ENCODE results near the gene LTA4H. TPM values are rescaled to one million over a fixed set of nuclear protein-coding genes. Genes with fewer than 3 reads are reported as not detected.

LTA4H gene
- total RNA-seq, 1 donor from 2014 or later: 567 TPM

GRCh38 chr12:96014943-96015599 lies 20.3 kb downstream of the LTA4H start:
- Histone ChIP-seq H3K36me3 (peaks cover 97% of the 10 kb centered on the region), H3K9me3 (no peaks in the 10 kb centered on the region), H3K27me3 (ENCODE audit: low read depth) (no peaks in the 10 kb centered on the region), H3K4me3 (no peak overlapping the region), H3K4me1 (no peaks in the 10 kb centered on the region), H3K27ac (no peak overlapping the region)
- ATAC-seq: no peak
- intact Hi-C loops (cut with DNase I): no loop called here
- no peak for DNase-seq
- no peak for TF ChIP-seq CTCF (IDR thresholded peaks at IDR 0.05)

DNA sequence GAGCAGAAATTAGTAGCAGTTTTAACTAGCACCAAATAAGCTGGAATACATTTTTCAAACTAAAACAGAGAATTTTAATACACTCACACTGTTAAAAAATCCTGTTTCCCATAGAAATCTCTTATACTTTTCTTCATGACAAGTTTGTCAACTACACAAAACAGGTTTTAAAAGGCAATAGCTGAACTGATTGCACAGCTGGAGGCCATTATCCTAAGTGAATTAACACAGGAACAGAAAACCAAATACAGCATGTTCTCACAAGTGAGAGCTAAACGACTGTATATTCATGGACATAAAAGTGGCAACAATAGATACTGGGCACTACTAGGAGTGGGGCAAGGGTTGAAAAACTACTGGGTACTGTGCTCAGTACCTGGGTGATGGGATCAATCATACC lies 27.7 kb downstream of the LTA4H start:
- Histone ChIP-seq H3K27me3 (ENCODE audit: low read depth) (no peaks in the 10 kb centered on the region), H3K4me1 (no peaks in the 10 kb centered on the region), H3K9me3 (no peaks in the 10 kb centered on the region), H3K4me3 (no peak overlapping the region), H3K36me3 (peaks cover 98% of the 10 kb centered on the region), H3K27ac (no peak overlapping the region)
- TF ChIP-seq CTCF (IDR thresholded peaks at IDR 0.05): no peak
- intact Hi-C loops (cut with DNase I): no loop called here
- ATAC-seq (no peak), DNase-seq (no peak)

DNA sequence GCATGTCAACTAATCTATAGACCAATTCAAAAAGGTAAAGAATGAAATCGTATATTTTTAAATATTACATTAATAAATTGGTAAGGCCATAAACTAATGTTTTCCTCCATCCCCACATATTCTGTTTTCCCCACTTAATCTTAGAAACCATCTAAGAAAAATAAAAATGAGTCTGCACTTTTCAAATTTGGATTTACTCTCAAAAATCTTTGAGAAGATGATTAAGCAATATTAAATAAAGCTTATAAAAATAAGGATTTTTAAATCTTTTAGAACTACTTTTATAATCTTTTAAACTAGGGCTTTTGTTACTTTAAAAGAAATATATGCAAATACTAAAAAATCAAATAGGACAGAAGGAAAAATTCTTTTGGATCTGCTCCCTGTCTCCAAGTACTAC lies 28.7 kb downstream of the LTA4H start:
- no peak for ATAC-seq
- no peak for TF ChIP-seq CTCF (IDR thresholded peaks at IDR 0.05)
- no peaks in the 10 kb centered on the region for H3K27me3 ChIP-seq (ENCODE audit: low read depth)
- H3K4me3 ChIP-seq: no peak overlapping the region
- peaks cover 98% of the 10 kb centered on the region for H3K36me3 ChIP-seq
- H3K27ac ChIP-seq: no peak overlapping the region
- intact Hi-C loops (cut with DNase I): no loop called here
- no peaks in the 10 kb centered on the region for H3K4me1 ChIP-seq
- no peak for DNase-seq
- no peaks in the 10 kb centered on the region for H3K9me3 ChIP-seq

DNA sequence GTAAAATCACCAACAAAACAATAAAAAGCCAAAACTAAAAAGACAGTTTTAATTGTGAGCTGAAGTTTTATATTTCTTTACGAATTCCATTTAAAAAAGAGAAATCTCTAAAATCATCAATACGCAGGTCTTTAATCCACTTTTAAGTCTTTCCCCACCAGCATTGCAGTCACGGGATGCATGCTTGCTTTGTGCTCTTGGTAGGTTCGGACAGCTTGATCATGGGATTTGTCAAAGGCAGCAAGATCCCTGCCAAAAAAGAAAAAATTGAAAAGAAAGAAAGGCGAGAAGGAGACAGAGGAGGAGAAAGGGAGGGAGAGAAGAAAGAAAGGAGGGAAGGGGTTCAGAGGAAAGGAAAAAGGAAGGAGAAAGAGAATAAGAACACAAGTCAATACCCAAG lies 34.5 kb downstream of the LTA4H start:
- H3K36me3 ChIP-seq: peaks cover 66% of the 10 kb centered on the region
- intact Hi-C loops (cut with DNase I): no loop called here
- no peak for ATAC-seq

GRCh38 chr12:95999484-95999883 lies 35.9 kb downstream of the LTA4H start:
- no peak overlapping the region for H3K4me3 ChIP-seq
- no peaks in the 10 kb centered on the region for H3K9me3 ChIP-seq
- H3K36me3 ChIP-seq: peaks cover 52% of the 10 kb centered on the region
- H3K27ac ChIP-seq: no peak overlapping the region
- intact Hi-C loops (cut with DNase I): no loop called here
- ATAC-seq: no peak
- TF ChIP-seq CTCF (IDR thresholded peaks at IDR 0.05): no peak
- no peaks in the 10 kb centered on the region for H3K27me3 ChIP-seq (ENCODE audit: low read depth)
- peaks cover 27% of the 10 kb centered on the region for H3K4me1 ChIP-seq
- no peak for DNase-seq

More for the DNA sequence above, 34.5 kb downstream of the LTA4H start:
- no peak overlapping the region for H3K4me3 ChIP-seq
- H3K4me1 ChIP-seq: peaks cover 21% of the 10 kb centered on the region
- no peaks in the 10 kb centered on the region for H3K9me3 ChIP-seq
- no peaks in the 10 kb centered on the region for H3K27me3 ChIP-seq (ENCODE audit: low read depth)
- no peak for TF ChIP-seq CTCF (IDR thresholded peaks at IDR 0.05)
- no peak for DNase-seq
- H3K27ac ChIP-seq: no peak overlapping the region
